Psoas muscle (tissue), 8 donors: Measurements from ENCODE around the gene ZNF260. TPM values are rescaled to one million over a fixed set of nuclear protein-coding genes. Genes with fewer than 3 reads are reported as not detected.
A peak's percentile ranks its signal among the peaks of the same experiment; 100 is the strongest.

Source experiments
- ATAC-seq, 4 donors: fragments of 200-7000 bp; cut with Tn5 transposase; one replicate each; pipeline ENCODE4 v1.9.1; 2020; ENCODE audit warnings: moderate library complexity in 3 of 4, mild to moderate bottlenecking in 2 of 4
- DNase-seq, 2 donors: peaks; one replicate each; pipeline ENCODE4 v3.0.0-alpha.2; 2020
- H3K27ac ChIP-seq: fragments of 200-600 bp; one replicate; pipeline ENCODE4 v1.8.0; 2022
- H3K27me3 ChIP-seq, 3 donors: fragments of 200-600 bp in 1 of 3; one replicate each; pipeline versions ENCODE4 v1.6.1 to v1.8.0; 2013 to 2022; ENCODE audit warnings: low read length in 2 of 3, mild to moderate bottlenecking in 2 of 3, moderate library complexity in 1 of 3; ENCODE audit not compliant: insufficient read depth in 3 of 3
- H3K36me3 ChIP-seq, 2 donors: fragments of 200-600 bp in 1 of 2; one replicate each; pipeline versions ENCODE4 v1.6.1 to v1.8.0; 2013 to 2022; ENCODE audit warnings: low read depth in 1 of 2, mild to moderate bottlenecking in 1 of 2, moderate library complexity in 1 of 2; ENCODE audit not compliant: insufficient read depth in 1 of 2
- H3K4me1 ChIP-seq: fragments of 200-600 bp; one replicate; pipeline ENCODE4 v1.8.0; 2022
- H3K4me3 ChIP-seq: fragments of 200-600 bp; one replicate; pipeline ENCODE4 v1.8.0; 2022; ENCODE audit warnings: mild to moderate bottlenecking
- H3K9me3 ChIP-seq: fragments of 200-600 bp; one replicate; pipeline ENCODE4 v1.8.0; 2022
- WGBS, 3 donors: extraction: QIAGEN DNeasy Blood & Tissue Kit; methylation state at CpG; one replicate each; pipeline versions ENCODE4 v1.1.6 to v1.1.7; 2013; 5-methylcytosine and 5-hydroxymethylcytosine counted together
- intact Hi-C, 2 donors: fragments of 100-400 bp; cut with DNase I; formaldehyde crosslinking; loops; one replicate each; pipeline versions ENCODE4 v1.11.0 to v1.14.2; 2022
- long read RNA-seq, 2 donors: library from polyadenylated mRNA; unstranded; transcript quantifications; one replicate each; pipeline ENCODE4 v2.0.0, GENCODE V29; 2021
- polyA plus RNA-seq, 3 donors: library from polyadenylated mRNA; stranded (reverse); fragments of 200-250 nt; gene quantifications; one replicate each; pipeline ENCODE4 v1.2.3, GENCODE V29; 2013
- total RNA-seq, 4 donors: library from RNA; stranded (reverse); fragmentation: NEBNext Ultra II Directional in 2 of 4; extraction: Animal tissue kit (Norgen Biotek cat#: 25700) in 2 of 4; gene quantifications; one replicate each; pipeline versions ENCODE4 v1.2.1 to v1.2.4, GENCODE V29; 2021 to 2023
- TF ChIP-seq, protein P1 (sequence below): fragments of 200-600 bp; IDR thresholded peaks from one replicate; pipeline ENCODE4 v1.8.0; 2022; ENCODE audit warnings: antibody characterized with exemption
- donor health status: healthy with polysubstance abuse.
- donor health status: DM: no; HTN: no; CAD: no; lungs with moderate emphysema.
- donor health status: Bipolar disorder and iron deficiency.
- donor health status: healthy.
- donor health status: DM: yes; HTN: yes; CAD: no.
- donor health status: DM: no; HTN: no; CAD: no.
- donor health status: DM: no; HTN: no; CAD: no.
- donor health status: DM: yes; HTN: yes; CAD: no.

The ZNF260 gene
- total RNA-seq: 1 to 10 TPM; 2.5 to 5.1 (median 3.7) TPM
- polyA plus RNA-seq: 1 to 10 TPM; 1.2 to 5.6 (median 1.9) TPM
- long read RNA-seq, donor 1: 0 reads
- long read RNA-seq, donor 2, full-length matches to known transcripts: 2 of 5 reads
- long read RNA-seq, donor 2, partial matches to known transcripts: 0 of 5 reads
- long read RNA-seq, donor 2, other reads (novel, unspliced or antisense): 3 of 5 reads

- Histone ChIP-seq H3K36me3 (peaks cover 6 to 17% of the 10 kb centered on the region in 2 donors), H3K9me3 (peaks cover 70% of the 10 kb centered on the region), H3K4me3 (peak within 1 kb of the TSS; percentile 79), H3K27me3 (no peaks in the 10 kb centered on the region), H3K27ac (peak within 1 kb of the TSS; percentile 90), H3K4me1 (peaks cover 4% of the 10 kb centered on the region)
- intact Hi-C loops: loop anchor here (2.0 to 5.0 kb wide), 4 partner anchors 40 to 311 kb away; partner anchors contain the start of genes ZNF529 (in 2 of the 2), ZNF146 (in 1 of the 2) and ZNF566 (in 1 of the 2)
- ATAC-seq (peak; percentile 97 to 98 (median 98)), DNase-seq (peak; percentile 97 to 98)
- WGBS, 3 donors: 0 to 1% (median 0%) methylated on average over 54 to 55 of the region's 55 CpGs
- TF ChIP-seq, protein P1, sequence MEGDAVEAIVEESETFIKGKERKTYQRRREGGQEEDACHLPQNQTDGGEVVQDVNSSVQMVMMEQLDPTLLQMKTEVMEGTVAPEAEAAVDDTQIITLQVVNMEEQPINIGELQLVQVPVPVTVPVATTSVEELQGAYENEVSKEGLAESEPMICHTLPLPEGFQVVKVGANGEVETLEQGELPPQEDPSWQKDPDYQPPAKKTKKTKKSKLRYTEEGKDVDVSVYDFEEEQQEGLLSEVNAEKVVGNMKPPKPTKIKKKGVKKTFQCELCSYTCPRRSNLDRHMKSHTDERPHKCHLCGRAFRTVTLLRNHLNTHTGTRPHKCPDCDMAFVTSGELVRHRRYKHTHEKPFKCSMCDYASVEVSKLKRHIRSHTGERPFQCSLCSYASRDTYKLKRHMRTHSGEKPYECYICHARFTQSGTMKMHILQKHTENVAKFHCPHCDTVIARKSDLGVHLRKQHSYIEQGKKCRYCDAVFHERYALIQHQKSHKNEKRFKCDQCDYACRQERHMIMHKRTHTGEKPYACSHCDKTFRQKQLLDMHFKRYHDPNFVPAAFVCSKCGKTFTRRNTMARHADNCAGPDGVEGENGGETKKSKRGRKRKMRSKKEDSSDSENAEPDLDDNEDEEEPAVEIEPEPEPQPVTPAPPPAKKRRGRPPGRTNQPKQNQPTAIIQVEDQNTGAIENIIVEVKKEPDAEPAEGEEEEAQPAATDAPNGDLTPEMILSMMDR: no peak
Observed at GRCh38 chr19:36528194-36528920, at the start of gene ZNF260. Gene ZNF260 (minus strand): TSS chr19:36528271. CDS start chr19:36515238, 13,033 bp downstream.

DNA sequence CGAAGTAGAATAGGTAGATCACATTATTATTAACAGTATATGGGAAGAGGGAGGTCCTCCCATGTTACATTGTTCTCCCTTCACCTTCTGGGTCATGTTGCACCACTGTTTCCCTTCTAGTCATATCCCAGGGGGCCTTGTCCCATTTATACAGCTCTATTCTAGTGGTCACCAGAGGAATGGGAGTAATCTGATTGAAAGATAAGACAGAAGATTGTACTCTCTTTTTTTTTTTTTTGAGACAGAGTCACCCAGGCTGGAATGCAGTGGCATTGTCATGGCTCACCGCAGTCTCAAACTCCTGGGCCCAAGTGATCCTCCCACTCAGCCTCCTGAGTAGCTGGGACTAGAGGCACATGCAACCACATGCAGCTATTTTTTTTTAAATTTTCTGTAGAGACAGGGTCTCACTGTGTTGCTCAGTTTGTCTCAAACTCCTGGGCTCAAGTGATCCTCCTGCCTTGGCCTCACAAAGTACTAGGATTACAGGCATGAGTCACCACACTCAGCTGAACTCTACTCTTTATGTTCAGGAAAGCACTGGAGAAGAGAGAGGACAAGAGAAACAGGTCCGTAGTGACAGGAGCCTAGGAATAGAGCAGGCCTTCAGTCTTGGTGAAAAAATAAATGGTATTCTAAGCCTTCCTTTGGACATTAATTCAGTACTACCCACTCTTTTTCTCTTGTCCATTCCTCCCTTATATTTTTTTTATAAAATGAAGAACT is 49.4 kb upstream of the ZNF260 start:
- H3K27ac ChIP-seq: no peak overlapping the region
- 91 to 97% (median 93%) methylated on average over 3 of the region's 3 CpGs for WGBS, 3 donors
- TF ChIP-seq, protein P1: no peak
- intact Hi-C loops: no loop called here
- H3K4me3 ChIP-seq: no peak overlapping the region
- DNase-seq (no peak), ATAC-seq (no peak)
- no peaks in the 10 kb centered on the region for H3K27me3 ChIP-seq
- peaks cover 8 to 48% of the 10 kb centered on the region in 2 donors for H3K36me3 ChIP-seq
- H3K9me3 ChIP-seq: peaks cover 32% of the 10 kb centered on the region
- H3K4me1 ChIP-seq: peaks cover 5% of the 10 kb centered on the region

- peak overlapping the region; percentile 97 for H3K4me3 ChIP-seq
- DNase-seq (no peak), ATAC-seq (no peak)
- peaks cover 5% of the 10 kb centered on the region for H3K4me1 ChIP-seq
- H3K9me3 ChIP-seq: peaks cover 27% of the 10 kb centered on the region
- H3K27me3 ChIP-seq: no peaks in the 10 kb centered on the region
- TF ChIP-seq, protein P1: no peak
- H3K36me3 ChIP-seq: peaks cover 6 to 49% of the 10 kb centered on the region in 2 donors
- H3K27ac ChIP-seq: no peak overlapping the region
- 77 to 92% (median 89%) methylated on average over 2 of the region's 2 CpGs for WGBS, 3 donors
- intact Hi-C loops: loop anchor here in 1 of 2 donors (5.0 kb wide), 1 partner anchor 47 kb away; the partner anchor contains the start of gene ZNF260
Observed at GRCh38 chr19:36574741-36575140, 46.7 kb upstream of the ZNF260 start.

DNA sequence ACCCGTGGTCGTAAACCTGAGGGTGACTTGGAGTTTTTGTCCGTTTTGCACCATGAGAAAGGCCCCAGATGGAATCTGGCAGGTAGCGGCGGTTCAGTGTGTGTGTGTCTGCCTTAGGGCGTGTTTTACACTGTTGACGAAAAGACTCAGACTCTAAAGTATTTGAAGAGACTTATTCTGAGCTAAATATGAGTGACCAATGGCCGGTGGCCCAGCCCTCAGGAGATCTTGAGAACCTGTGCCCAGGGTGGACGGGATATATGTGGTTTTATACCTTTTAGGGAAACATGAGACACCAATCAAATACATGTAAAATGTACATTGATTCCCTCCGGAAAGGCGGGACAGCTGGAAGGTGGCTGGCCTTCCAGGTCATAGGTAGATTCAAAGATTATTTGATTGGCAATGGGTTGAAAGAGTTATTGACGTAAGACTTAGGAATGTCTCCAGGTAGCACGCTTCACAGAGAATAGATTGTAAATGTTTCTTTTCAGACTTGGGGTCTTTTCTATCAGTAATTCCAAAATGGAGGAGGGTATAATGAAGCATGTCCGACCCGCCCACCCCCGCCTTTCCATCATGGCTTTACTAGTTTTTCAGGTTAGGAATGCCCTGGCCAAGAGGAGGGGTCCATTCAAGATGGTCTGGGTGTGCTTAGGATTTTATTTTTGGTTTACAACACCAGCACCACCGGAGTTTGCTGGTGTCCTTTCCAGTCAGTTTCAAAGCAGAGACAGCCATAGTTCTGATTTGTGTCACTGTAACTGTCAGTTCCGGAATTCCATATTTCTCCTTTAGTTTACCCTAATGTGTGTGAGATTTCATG is 46.0 kb upstream of the ZNF260 start:
- Histone ChIP-seq H3K27me3 (no peaks in the 10 kb centered on the region), H3K27ac (peak overlapping the region; percentile 91), H3K4me1 (peaks cover 5% of the 10 kb centered on the region), H3K4me3 (peak overlapping the region; percentile 97), H3K9me3 (peaks cover 31% of the 10 kb centered on the region), H3K36me3 (peaks cover 7 to 49% of the 10 kb centered on the region in 2 donors)
- TF ChIP-seq, protein P1: no peak
- DNase-seq (no peak), ATAC-seq (no peak)
- intact Hi-C loops: loop anchor here (2.0 to 5.0 kb wide), 2 partner anchors 45 to 47 kb away; partner anchors contain the start of gene ZNF260 (in 2 of the 2)
- WGBS, 3 donors: 28 to 34% (median 30%) methylated on average over 18 of the region's 18 CpGs
